Measurements from ENCODE around the gene FAM89B. TPM values are rescaled to one million over a fixed set of nuclear protein-coding genes. Genes with fewer than 3 reads are reported as not detected.

FAM89B gene
- total RNA-seq, result 45.8 and 46.7 TPM in 2 replicates

GRCh38 chr11:65572356-65573051, at the start of gene FAM89B:
Gene FAM89B, plus strand, starts transcription at chr11:65572538. Its CDS starts 132 bp downstream, at chr11:65572670.

GRCh38 chr11:65524741-65525545, 47.4 kb upstream of the FAM89B start, which contains the start of gene SCYL1:
Gene SCYL1, plus strand, starts transcription at chr11:65525083. Its CDS starts 71 bp downstream, at chr11:65525154.

GRCh38 chr11:65558002-65558929, 14.1 kb upstream of the FAM89B start, which contains the start of gene LTBP3:
Gene LTBP3, minus strand, starts transcription at chr11:65558359. Its CDS starts 400 bp downstream, at chr11:65557959.

GRCh38 chr11:65569973-65570918, 2.1 kb upstream of the FAM89B start, which contains the start of gene ZNRD2:
Gene ZNRD2, plus strand, starts transcription at chr11:65570477. Its CDS starts 15 bp downstream, at chr11:65570492.

GRCh38 chr11:65575568-65576231, 3.4 kb downstream of the FAM89B start, which contains the start of gene EHBP1L1:
Gene EHBP1L1, plus strand, starts transcription at chr11:65576053. Its CDS starts 250 bp downstream, at chr11:65576303.

GRCh38 chr11:65595543-65596281, 23.4 kb downstream of the FAM89B start, which contains the start of gene KCNK7:
Gene KCNK7, minus strand, starts transcription at chr11:65595800. Its CDS starts 28 bp downstream, at chr11:65595772.

GRCh38 chr11:65615229-65615949, 43.1 kb downstream of the FAM89B start, which contains the start of gene PCNX3:
Gene PCNX3, plus strand, starts transcription at chr11:65615776. Its CDS starts 536 bp downstream, at chr11:65616312.

Other genes starting within 250 kb of the FAM89B start
- gene DPF2, start 238.7 kb upstream of the FAM89B start, total RNA-seq, result 37.3 and 38.1 TPM in 2 replicates
- gene TIGD3, start 217.8 kb upstream of the FAM89B start, total RNA-seq, result 0.30 TPM in 1 of 2 replicates, not detected in the other
- 1.1 and 1.5 TPM in 2 replicates for gene SLC25A45, start 189.9 kb upstream of the FAM89B start, total RNA-seq
- 59.5 and 60.4 TPM in 2 replicates for gene FRMD8, start 185.9 kb upstream of the FAM89B start, total RNA-seq
- gene NEAT1, start 149.7 kb upstream of the FAM89B start, total RNA-seq, result 12.7 and 14.7 TPM in 2 replicates
- gene MALAT1, start 73.5 kb upstream of the FAM89B start, total RNA-seq, result 683 and 797 TPM in 2 replicates
- gene SCYL1, start 47.5 kb upstream of the FAM89B start, total RNA-seq, result 83.3 and 84.1 TPM in 2 replicates
- gene LTBP3, start 14.2 kb upstream of the FAM89B start, total RNA-seq, result 45.1 and 58.2 TPM in 2 replicates
- gene ZNRD2, start 2.1 kb upstream of the FAM89B start, total RNA-seq, result 70.6 and 76.7 TPM in 2 replicates
- gene EHBP1L1, start 3.5 kb downstream of the FAM89B start, total RNA-seq, result 33.7 and 53.4 TPM in 2 replicates
- 0.27 TPM in 1 of 2 replicates, not detected in the other for gene KCNK7, start 23.3 kb downstream of the FAM89B start, total RNA-seq
- 122 and 126 TPM in 2 replicates for gene MAP3K11, start 41.7 kb downstream of the FAM89B start, total RNA-seq
- gene PCNX3, start 43.2 kb downstream of the FAM89B start, total RNA-seq, result 40.7 and 41.1 TPM in 2 replicates
- gene SIPA1, start 65.6 kb downstream of the FAM89B start, total RNA-seq, result 61.1 and 68.3 TPM in 2 replicates
- gene RELA, start 90.4 kb downstream of the FAM89B start, total RNA-seq, result 63.1 and 67.4 TPM in 2 replicates
- gene KAT5, start 139.7 kb downstream of the FAM89B start, total RNA-seq, result 42.8 and 56.6 TPM in 2 replicates
- 92.3 and 93.2 TPM in 2 replicates for gene RNASEH2C, start 148.3 kb downstream of the FAM89B start, total RNA-seq
- 10.8 and 11.3 TPM in 2 replicates for gene AP5B1, start 208.4 kb downstream of the FAM89B start, total RNA-seq
- not detected in 2 replicates for gene OVOL1, start 214.5 kb downstream of the FAM89B start, total RNA-seq